Keratinocyte (primary cell): Measurements from ENCODE around the gene ADAMTS2. TPM values are rescaled to one million over a fixed set of nuclear protein-coding genes. Genes with fewer than 3 reads are reported as not detected.

Experiments used
- DNase-seq: peaks from one replicate; pipeline ENCODE4 v3.0.0-alpha.2; 2011; ENCODE audit warnings: low read depth, missing footprints, low spot score
- FAIRE-seq: peaks from 2 replicates; lab custom pipeline; 2011; peaks lifted over from hg19 to GRCh38; lab: Jason Lieb, UNC
- H2AFZ ChIP-seq: 2 replicates; pipeline ENCODE4 v1.6.0; 2012; ENCODE audit warnings: low read length, control low read depth, inconsistent platforms; ENCODE audit not compliant: control insufficient read depth
- H3K27ac ChIP-seq: 2 replicates; pipeline ENCODE4 v1.5.1; 2011; ENCODE audit warnings: low read length; ENCODE audit not compliant: control insufficient read depth, insufficient read depth
- H3K27me3 ChIP-seq: 3 replicates; pipeline ENCODE4 v1.6.0; 2011; ENCODE audit warnings: low read length; ENCODE audit not compliant: control insufficient read depth, insufficient read depth; ENCODE audit errors: extremely low read depth
- H3K36me3 ChIP-seq, 2 experiments: 2 replicates in 1 of 2; 3 replicates in 1 of 2; pipeline ENCODE4 v1.5.1; 2011; ENCODE audit warnings: low read length in 2 of 2, mild to moderate bottlenecking in 1 of 2; ENCODE audit not compliant: control insufficient read depth in 2 of 2, insufficient read depth in 2 of 2; ENCODE audit errors: extremely low read depth in 1 of 2
- H3K4me1 ChIP-seq: 3 replicates; pipeline ENCODE4 v1.5.1; 2011; ENCODE audit warnings: low read length; ENCODE audit not compliant: control insufficient read depth, insufficient read depth; ENCODE audit errors: extremely low read depth
- H3K4me2 ChIP-seq: 3 replicates; pipeline ENCODE4 v1.6.0; 2011; ENCODE audit warnings: low read depth, low read length; ENCODE audit not compliant: control insufficient read depth, insufficient read depth; ENCODE audit errors: extremely low read depth
- H3K4me3 ChIP-seq, 3 experiments: fragments of 200-600 bp in 1 of 3; sonication (generic) in 1 of 3; 2 replicates in 2 of 3; 3 replicates in 1 of 3; pipeline ENCODE4 v1.5.1; 2011 to 2016; ENCODE audit warnings: low read length in 3 of 3, mild to moderate bottlenecking in 3 of 3, control low read depth in 2 of 3, inconsistent platforms in 1 of 3, low read depth in 1 of 3, mixed read lengths in 1 of 3, mixed run types in 1 of 3, moderate library complexity in 1 of 3; ENCODE audit not compliant: control insufficient read depth in 2 of 3, insufficient read depth in 2 of 3; ENCODE audit errors: extremely low read depth in 1 of 3
- H3K79me2 ChIP-seq: 2 replicates; pipeline ENCODE4 v1.6.0; 2012; ENCODE audit warnings: low read length; ENCODE audit not compliant: control insufficient read depth, insufficient read depth
- H3K9ac ChIP-seq: 3 replicates; pipeline ENCODE4 v1.6.0; 2011; ENCODE audit warnings: low read length; ENCODE audit not compliant: control insufficient read depth, insufficient read depth; ENCODE audit errors: extremely low read depth
- H3K9me1 ChIP-seq: 3 replicates; pipeline ENCODE4 v1.6.0; 2011; ENCODE audit warnings: low read length; ENCODE audit not compliant: control insufficient read depth, insufficient read depth; ENCODE audit errors: extremely low read depth
- H3K9me3 ChIP-seq: 2 replicates; pipeline ENCODE4 v1.5.1; 2012; ENCODE audit warnings: low read depth, low read length; ENCODE audit not compliant: control insufficient read depth
- H4K20me1 ChIP-seq: 3 replicates; pipeline ENCODE4 v1.6.0; 2011; ENCODE audit warnings: low read length; ENCODE audit not compliant: control insufficient read depth, insufficient read depth; ENCODE audit errors: extremely low read depth
- EZH2 ChIP-seq: IDR thresholded peaks from one replicate; pipeline ENCODE4 v1.6.1; 2012; ENCODE audit warnings: inconsistent platforms, mild to moderate bottlenecking, low read length, moderate library complexity
- dilution Hi-C: fragments of 300-500 bp; cut with MboI; formaldehyde crosslinking; loops from one replicate; pipeline ENCODE4 v1.7.0; 2020; ENCODE audit warnings: low sequenced_read_pairs; ENCODE audit not compliant: extremely low pct_ligation_motif_present
- polyA plus RNA-seq, 5 experiments: library from polyadenylated mRNA; depleted of rRNA in 3 of 5; stranded (reverse) in 3 of 5; stranded (forward) in 1 of 5; unstranded in 1 of 5; fragments of >200 nt; gene quantifications; 1 replicate in 1 of 5; 2 replicates in 3 of 5; 3 replicates in 1 of 5; pipeline versions ENCODE4 v1.2.1 to v1.2.3, GENCODE V29; 2011 to 2012; ENCODE audit warnings: missing spikeins in 2 of 5, low read depth in 1 of 5, low replicate concordance in 1 of 5
- TF ChIP-seq, protein P1 (sequence below), 3 experiments: IDR thresholded peaks in 1 of 3; conservative IDR thresholded peaks in 1 of 3; optimal IDR thresholded peaks in 1 of 3; 2 replicates in 2 of 3; 3 replicates in 1 of 3; pipeline versions ENCODE3 to v1.5.1; 2011; ENCODE audit warnings: low read length in 3 of 3, mild to moderate bottlenecking in 3 of 3, moderate library complexity in 2 of 3, control low read depth in 1 of 3, inconsistent platforms in 1 of 3; ENCODE audit not compliant: insufficient read depth in 2 of 3; ENCODE audit errors: extremely low read depth in 1 of 3

The ADAMTS2 gene
- polyA plus RNA-seq, 1 donor (not counting 4 experiments of a cell fraction or from before 2014, with no cell fraction given), result not detected

DNA sequence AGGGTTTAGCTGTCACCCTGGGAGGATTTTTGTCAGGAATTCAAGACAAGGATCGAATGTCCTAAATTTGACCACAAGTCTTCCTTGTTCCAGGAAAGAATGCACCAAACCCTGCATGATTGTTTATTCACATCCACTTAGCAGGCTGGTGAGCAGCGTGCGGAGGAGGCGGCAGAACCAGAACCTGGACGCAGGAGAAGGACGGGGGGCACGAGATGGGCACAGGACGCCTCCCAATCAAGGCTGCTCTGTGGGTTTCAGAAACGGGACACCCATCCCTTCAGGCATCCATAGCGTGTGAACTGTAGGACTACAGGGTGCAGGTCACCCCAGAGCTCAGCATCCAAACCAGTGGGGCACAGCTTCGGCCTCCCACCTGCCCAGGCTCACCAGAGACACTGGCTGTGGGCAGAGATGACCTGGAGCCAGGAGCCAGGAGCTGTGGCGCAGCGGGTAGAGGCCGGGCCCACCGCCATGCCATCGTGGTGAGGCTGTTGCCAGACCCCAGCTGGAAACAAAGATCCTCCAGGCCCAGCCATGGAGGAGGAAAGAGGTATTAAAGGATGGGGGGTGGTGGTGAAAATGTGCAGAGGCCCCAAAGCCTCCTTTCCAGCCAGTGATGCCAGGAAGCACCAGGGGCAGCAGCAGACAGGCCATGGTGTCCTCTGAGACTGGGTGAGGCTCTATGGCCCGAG lies 32.3 kb upstream of the ADAMTS2 start:
- Histone ChIP-seq H3K27ac (no peak overlapping the region), H3K9me1 (no peaks in the 10 kb centered on the region), H3K4me3 (no peak overlapping the region), H3K4me2 (no peak overlapping the region), H4K20me1 (no peaks in the 10 kb centered on the region), H3K4me1 (no peaks in the 10 kb centered on the region), H3K36me3 (no peaks in the 10 kb centered on the region), H3K9ac (no peak overlapping the region), H2AFZ (no peak overlapping the region), H3K79me2 (no peaks in the 10 kb centered on the region), H3K27me3 (no peaks in the 10 kb centered on the region), H3K9me3 (peaks cover 16% of the 10 kb centered on the region)
- no peak for TF ChIP-seq EZH2
- TF ChIP-seq, protein P1, sequence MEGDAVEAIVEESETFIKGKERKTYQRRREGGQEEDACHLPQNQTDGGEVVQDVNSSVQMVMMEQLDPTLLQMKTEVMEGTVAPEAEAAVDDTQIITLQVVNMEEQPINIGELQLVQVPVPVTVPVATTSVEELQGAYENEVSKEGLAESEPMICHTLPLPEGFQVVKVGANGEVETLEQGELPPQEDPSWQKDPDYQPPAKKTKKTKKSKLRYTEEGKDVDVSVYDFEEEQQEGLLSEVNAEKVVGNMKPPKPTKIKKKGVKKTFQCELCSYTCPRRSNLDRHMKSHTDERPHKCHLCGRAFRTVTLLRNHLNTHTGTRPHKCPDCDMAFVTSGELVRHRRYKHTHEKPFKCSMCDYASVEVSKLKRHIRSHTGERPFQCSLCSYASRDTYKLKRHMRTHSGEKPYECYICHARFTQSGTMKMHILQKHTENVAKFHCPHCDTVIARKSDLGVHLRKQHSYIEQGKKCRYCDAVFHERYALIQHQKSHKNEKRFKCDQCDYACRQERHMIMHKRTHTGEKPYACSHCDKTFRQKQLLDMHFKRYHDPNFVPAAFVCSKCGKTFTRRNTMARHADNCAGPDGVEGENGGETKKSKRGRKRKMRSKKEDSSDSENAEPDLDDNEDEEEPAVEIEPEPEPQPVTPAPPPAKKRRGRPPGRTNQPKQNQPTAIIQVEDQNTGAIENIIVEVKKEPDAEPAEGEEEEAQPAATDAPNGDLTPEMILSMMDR (optimal IDR thresholded peaks at IDR 0.05 in 1 of 3, IDR thresholded peaks at IDR 0.05 in 1 of 3, conservative IDR thresholded peaks at IDR 0.05 in 1 of 3; ENCODE audit: extremely low read depth in 1 of 3, insufficient read depth in 2 of 3, low read length in 3 of 3), result no peak
- DNase-seq (no peak), FAIRE-seq (no peak)
- dilution Hi-C loops, result no loop called here

DNA sequence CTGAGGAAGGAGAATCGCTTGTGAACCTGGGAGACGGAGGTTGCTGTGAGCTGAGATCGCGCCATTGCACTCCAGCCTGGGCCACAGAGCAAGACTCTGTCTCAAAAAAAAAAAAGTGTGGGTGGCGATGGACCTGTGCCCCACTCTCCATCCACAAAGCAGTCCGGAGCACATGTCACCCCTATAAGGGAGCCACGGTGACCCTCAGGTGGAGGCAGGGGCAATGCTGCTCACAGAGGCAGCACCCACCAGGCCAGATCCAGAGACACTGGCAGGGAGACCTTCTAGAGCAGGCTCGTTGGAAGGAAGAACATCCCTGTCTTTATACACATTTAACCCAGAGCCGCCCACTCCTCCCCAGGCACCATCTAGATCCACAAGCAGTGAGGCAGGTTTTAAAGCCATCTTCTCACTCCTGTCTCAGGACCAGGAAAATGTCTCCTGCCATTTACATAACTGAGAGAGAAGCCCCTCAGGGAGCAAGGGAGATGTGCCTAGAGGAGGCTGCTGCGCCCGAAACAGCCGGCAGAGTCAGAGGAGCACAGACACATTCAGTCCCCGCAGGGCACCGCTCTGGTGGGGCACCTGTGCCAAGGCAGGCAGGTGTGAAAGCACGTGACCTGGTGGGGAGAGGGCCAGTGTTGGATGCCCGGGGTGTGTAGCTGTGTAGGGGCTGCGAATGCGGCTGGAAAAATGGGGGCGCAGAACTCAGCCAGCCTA lies 31.6 kb upstream of the ADAMTS2 start:
- dilution Hi-C loops, result no loop called here
- H3K27me3 ChIP-seq, result no peaks in the 10 kb centered on the region
- TF ChIP-seq EZH2, result no peak
- TF ChIP-seq, protein P1 (optimal IDR thresholded peaks at IDR 0.05 in 1 of 3, IDR thresholded peaks at IDR 0.05 in 1 of 3, conservative IDR thresholded peaks at IDR 0.05 in 1 of 3; ENCODE audit: extremely low read depth in 1 of 3, insufficient read depth in 2 of 3, low read length in 3 of 3), result no peak
- H3K4me2 ChIP-seq, result no peak overlapping the region
- FAIRE-seq (no peak), DNase-seq (no peak)
- no peaks in the 10 kb centered on the region for H3K4me1 ChIP-seq
- no peaks in the 10 kb centered on the region for H3K36me3 ChIP-seq
- no peaks in the 10 kb centered on the region for H4K20me1 ChIP-seq
- H3K9me1 ChIP-seq, result no peaks in the 10 kb centered on the region
- H3K79me2 ChIP-seq, result no peaks in the 10 kb centered on the region
- H3K9me3 ChIP-seq, result peaks cover 16% of the 10 kb centered on the region
- no peak overlapping the region for H2AFZ ChIP-seq
- H3K27ac ChIP-seq, result no peak overlapping the region
- H3K4me3 ChIP-seq, result no peak overlapping the region
- no peak overlapping the region for H3K9ac ChIP-seq
